NCI-H187 (cell line): Measurements from ENCODE around the gene GLRA3.

Experiments used
- DNase-seq, 2 experiments: peaks; one replicate each; lab custom pipeline; 2025; lab: John Stamatoyannopoulos, UW

The GLRA3 gene

GRCh38 chr4:174595141-174595929, 233.7 kb downstream of the GLRA3 start:
- DNase-seq: no peak

DNA sequence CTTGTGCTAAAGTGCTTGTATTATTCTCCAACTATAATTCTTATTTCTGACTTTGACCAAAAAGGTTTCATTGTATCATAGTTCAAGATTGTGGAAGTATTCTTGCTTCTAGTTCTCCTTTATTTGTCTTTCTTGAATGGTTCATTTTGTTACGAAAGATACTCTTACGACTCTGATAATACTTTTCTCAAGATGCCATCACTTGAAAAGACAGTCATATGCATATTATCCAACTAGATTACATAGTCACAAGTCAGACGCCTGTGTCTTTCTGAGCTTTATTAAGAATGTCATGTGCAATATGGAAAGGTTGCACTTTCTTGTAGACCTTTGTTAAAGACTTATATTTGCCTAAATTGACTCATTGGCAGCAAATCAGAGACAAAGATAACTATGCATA, 235.3 kb downstream of the GLRA3 start:
- no peak for DNase-seq

- no peak for DNase-seq
Observed at GRCh38 chr4:174592985-174593335, 236.1 kb downstream of the GLRA3 start.

GRCh38 chr4:174592256-174592984, 236.6 kb downstream of the GLRA3 start:
- DNase-seq: no peak

DNA sequence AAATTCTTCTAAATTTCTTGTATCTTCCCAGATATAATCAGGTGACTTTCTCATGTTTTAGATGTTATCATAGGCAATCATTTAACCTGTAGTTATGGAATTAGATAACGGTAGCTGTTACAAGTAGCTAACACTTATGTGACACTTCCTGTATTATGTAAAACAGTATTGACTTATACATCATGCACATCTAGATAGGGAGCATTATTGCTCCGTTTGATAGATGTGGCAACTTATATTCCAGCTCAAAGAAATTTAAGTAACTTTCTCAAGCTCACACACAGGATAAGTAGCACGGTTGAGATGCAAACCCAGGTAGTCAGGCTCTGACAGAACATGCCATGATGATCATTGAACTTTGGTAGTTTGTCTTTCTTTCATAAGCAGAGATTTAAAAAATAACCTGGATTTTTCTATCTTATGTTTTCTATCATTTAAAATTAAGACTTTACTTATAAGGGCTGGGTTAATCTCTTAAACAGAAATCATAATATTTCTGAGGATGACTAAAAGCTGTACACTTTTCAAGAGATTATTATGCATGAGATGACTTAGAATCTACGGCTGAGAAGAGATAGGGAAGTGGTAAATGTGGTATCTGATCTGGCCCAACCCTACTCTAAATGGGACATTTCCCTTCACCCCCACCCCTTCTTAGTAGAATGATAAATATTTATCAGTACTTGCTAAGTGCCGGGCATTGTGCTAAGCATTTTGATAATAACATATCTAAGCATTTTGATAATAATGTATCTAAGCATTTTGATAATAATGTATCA, 237.6 kb downstream of the GLRA3 start:
- no peak for DNase-seq

GRCh38 chr4:174590336-174590735, 238.7 kb downstream of the GLRA3 start:
- DNase-seq: no peak
